ENCODE measurements around the gene SCUBE1.

The SCUBE1 gene

DNA sequence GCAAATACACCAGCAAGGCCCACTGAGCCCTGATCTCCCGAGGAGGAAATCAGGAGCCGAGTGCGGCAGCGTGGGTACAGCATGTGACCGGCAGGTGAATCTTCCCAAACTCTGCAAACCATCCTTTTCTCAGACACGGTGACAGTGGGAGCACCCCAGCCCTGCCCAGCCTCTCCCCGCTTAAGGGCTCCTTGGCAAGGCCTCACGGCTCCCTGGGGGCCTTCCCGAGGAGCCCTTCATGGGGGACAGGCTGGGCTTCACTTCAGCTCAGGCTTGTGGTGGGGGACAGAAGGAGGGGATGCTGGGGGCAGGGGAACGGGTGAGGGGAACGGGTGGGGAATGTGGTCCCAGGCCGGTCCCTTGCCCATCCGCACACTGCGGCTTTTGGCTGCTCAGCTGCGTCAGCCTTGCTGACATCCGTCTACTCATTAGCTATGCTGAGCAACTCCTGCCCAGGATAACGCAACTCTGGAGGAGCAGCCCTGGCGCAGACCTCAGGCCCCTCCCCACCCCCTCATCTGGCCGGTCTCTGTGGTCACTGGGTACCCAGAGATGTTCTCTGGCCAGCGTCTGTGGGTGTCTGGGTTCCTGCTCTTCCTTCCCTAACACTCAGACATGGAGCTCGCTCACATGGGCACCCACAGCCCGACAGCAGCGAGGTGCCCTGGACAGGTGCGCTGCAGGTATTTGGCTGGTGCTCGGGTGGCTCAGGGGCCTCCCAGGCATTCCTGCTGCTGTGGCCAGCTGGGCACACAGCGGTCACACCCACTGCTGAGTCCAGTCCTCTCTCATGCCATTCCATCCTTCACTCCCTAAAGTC lies 134.3 kb downstream of the SCUBE1 start:
- H3K9me3 ChIP-seq (ENCODE audit: control insufficient read depth, insufficient read depth, low read length): no peaks in the 10 kb centered on the region
- no peaks in the 10 kb centered on the region for H3K4me1 ChIP-seq (ENCODE audit: control insufficient read depth, insufficient read depth, low read length)
- WGBS (ENCODE audit: insufficient coverage, insufficient read length): no CpG with 5 or more reads among the region's 26 CpGs
- H3K4me3 ChIP-seq (ENCODE audit: low read length): no peak overlapping the region
- no peak overlapping the region for H3K27ac ChIP-seq (ENCODE audit: low read length)
- no peaks in the 10 kb centered on the region for H3K27me3 ChIP-seq (ENCODE audit: control insufficient read depth, insufficient read depth, low read length)
- DNase-seq (ENCODE audit: low read depth, low spot score): no peak
- H3K36me3 ChIP-seq (ENCODE audit: control insufficient read depth, insufficient read depth, low read length): no peaks in the 10 kb centered on the region

DNA sequence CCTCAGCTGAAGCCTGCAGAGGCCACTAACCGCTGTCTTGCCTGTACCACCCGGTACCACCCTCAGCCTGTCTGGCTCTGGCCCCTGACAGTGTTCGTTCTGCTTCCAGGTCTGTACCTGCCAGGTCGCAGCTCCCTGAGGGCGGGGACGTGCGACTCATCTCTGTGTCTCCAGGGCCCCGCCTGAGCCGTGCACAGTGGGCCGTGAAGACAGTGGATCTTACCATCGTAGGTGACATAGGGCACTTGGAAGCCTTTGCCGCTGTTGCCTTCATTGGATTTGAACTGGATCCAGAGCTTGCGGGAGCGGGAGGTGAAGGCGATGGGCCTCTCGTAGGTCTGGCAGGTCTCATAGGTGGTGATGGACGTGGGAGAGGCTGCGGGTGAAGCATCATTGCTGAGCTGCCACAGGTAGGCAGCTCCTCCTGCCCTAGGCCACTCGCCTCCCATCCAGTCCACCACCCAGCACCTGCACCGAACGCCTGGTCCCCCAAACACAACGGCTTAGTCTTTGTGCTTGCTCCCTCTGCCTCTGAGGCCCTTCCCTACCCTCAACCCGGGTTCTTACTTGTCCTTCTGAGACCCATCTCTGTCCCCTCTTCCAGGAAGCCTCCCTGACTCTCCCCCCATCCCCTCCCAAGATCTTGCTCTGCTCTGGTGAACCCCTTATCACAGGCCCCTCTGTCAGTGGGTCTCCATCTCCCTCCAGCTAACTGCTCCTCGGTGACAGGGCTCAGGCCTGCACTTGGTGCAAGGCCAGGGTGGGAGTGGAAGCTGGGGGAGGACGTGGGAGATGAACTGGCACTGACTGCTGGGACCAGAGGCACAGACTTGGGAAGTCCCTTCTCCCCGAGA lies 135.1 kb downstream of the SCUBE1 start:
- Histone ChIP-seq H3K36me3 (ENCODE audit: control insufficient read depth, insufficient read depth, low read length) (no peaks in the 10 kb centered on the region), H3K4me1 (ENCODE audit: control insufficient read depth, insufficient read depth, low read length) (0 out of 2 replicates have a peak, but pooled peaks cover 2% of the 10 kb centered on the region), H3K4me3 (ENCODE audit: low read length) (no peak overlapping the region), H3K27me3 (ENCODE audit: control insufficient read depth, insufficient read depth, low read length) (no peaks in the 10 kb centered on the region), H3K27ac (ENCODE audit: low read length) (no peak overlapping the region), H3K9me3 (ENCODE audit: control insufficient read depth, insufficient read depth, low read length) (no peaks in the 10 kb centered on the region)
- DNase-seq (ENCODE audit: low read depth, low spot score): no peak
- WGBS (ENCODE audit: insufficient coverage, insufficient read length): no CpG with 5 or more reads among the region's 26 CpGs

DNA sequence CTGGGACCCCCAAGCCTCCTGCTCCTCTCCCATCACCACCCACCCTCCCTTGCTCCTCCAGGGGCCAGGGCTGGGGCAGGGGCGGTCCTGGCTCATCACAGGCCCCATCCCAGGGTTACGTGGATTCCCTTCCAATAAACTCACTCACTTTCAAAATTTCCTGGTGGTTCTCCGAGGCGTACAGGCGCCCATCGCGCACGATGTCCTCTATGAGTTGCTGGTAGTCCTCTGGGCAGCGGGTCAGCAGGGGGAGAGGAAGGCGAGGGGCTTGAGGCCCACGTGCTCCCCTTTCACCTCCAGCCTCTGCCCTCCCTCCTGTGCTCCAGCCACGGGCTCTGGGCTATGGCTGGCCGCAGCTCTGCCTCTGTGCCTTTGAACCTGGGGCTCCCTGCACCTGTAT lies 135.8 kb downstream of the SCUBE1 start:
- H3K27ac ChIP-seq (ENCODE audit: low read length): no peak overlapping the region
- H3K36me3 ChIP-seq (ENCODE audit: control insufficient read depth, insufficient read depth, low read length): no peaks in the 10 kb centered on the region
- H3K4me3 ChIP-seq (ENCODE audit: low read length): no peak overlapping the region
- no peaks in the 10 kb centered on the region for H3K9me3 ChIP-seq (ENCODE audit: control insufficient read depth, insufficient read depth, low read length)
- WGBS (ENCODE audit: insufficient coverage, insufficient read length): no CpG with 5 or more reads among the region's 13 CpGs
- H3K27me3 ChIP-seq (ENCODE audit: control insufficient read depth, insufficient read depth, low read length): no peaks in the 10 kb centered on the region
- H3K4me1 ChIP-seq (ENCODE audit: control insufficient read depth, insufficient read depth, low read length): peaks cover 5% of the 10 kb centered on the region; the same call in 1 of the 2 replicates
- DNase-seq (ENCODE audit: low read depth, low spot score): no peak

DNA sequence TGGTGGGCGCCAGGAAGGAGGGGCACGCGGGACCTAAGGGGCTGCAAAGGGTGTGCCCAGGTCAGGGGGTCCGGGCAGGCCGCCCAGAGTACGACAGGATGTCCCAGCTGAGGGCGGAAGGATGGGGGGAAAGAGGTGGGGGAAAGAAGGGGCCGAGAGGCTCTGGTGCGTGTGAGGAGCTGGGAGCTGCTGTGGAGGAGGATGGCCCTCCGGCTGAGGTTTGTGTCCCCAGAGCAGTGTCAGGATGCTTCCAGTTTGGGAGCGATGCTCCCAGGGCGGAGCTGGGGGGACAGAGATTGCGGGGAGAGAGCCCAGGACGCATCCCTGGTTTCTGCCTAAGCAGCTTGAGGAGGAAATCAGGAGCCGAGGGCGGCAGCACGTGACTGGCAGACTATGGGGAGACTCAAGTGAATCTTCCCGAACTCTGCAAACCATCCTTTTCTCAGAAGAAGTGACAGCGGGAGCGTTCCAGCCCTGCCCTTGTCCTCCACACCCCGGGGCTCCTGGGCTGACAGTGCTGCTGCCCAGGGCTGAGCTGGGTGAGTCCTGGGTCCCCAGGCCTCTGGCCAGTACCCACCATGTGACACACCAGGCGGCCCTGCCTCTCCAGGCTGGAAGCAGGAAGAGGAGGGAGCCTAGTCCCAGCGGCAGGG lies 136.5 kb downstream of the SCUBE1 start:
- WGBS (ENCODE audit: insufficient coverage, insufficient read length): no CpG with 5 or more reads among the region's 23 CpGs
- Histone ChIP-seq H3K4me1 (ENCODE audit: control insufficient read depth, insufficient read depth, low read length) (peaks cover 5% of the 10 kb centered on the region; the same call in 1 of the 2 replicates), H3K36me3 (ENCODE audit: control insufficient read depth, insufficient read depth, low read length) (no peaks in the 10 kb centered on the region), H3K9me3 (ENCODE audit: control insufficient read depth, insufficient read depth, low read length) (no peaks in the 10 kb centered on the region), H3K27ac (ENCODE audit: low read length) (no peak overlapping the region), H3K27me3 (ENCODE audit: control insufficient read depth, insufficient read depth, low read length) (no peaks in the 10 kb centered on the region), H3K4me3 (ENCODE audit: low read length) (no peak overlapping the region)
- no peak for DNase-seq (ENCODE audit: low read depth, low spot score)

DNA sequence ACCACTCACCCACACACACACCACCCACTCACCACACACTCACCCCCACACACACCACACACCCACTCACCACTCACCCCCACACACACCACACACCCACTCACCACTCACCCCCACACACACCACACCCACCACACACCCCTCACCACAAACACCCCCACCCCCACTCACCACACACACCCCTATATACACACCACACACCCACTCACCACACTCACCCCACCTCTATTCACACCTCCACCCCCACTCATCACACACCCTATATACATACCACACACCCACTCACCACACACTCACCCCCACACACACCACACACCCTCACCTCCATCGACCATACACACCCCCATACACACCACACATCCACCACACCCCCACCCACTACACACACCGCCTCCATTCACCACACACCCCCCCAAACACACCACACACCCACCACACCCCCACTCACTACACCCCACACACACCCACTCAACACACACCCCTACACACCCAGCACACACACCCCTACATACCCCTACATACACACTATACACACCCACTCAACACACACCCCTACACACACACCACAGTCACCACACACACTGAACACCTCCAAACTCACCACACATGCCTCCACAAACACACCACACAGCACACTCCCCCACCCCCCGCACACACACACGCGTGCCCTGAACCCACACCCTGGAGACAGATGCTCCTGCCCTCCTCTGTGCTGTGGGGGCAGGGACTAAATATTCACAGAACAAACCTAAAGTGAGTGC lies 137.2 kb downstream of the SCUBE1 start:
- WGBS (ENCODE audit: insufficient coverage, insufficient read length): 100% methylated on average over 2 of the region's 5 CpGs
- no peaks in the 10 kb centered on the region for H3K27me3 ChIP-seq (ENCODE audit: control insufficient read depth, insufficient read depth, low read length)
- no peaks in the 10 kb centered on the region for H3K36me3 ChIP-seq (ENCODE audit: control insufficient read depth, insufficient read depth, low read length)
- H3K4me3 ChIP-seq (ENCODE audit: low read length): no peak overlapping the region
- peaks cover 5% of the 10 kb centered on the region; the same call in 1 of the 2 replicates for H3K4me1 ChIP-seq (ENCODE audit: control insufficient read depth, insufficient read depth, low read length)
- no peaks in the 10 kb centered on the region for H3K9me3 ChIP-seq (ENCODE audit: control insufficient read depth, insufficient read depth, low read length)
- no peak for DNase-seq (ENCODE audit: low read depth, low spot score)
- H3K27ac ChIP-seq (ENCODE audit: low read length): no peak overlapping the region

DNA sequence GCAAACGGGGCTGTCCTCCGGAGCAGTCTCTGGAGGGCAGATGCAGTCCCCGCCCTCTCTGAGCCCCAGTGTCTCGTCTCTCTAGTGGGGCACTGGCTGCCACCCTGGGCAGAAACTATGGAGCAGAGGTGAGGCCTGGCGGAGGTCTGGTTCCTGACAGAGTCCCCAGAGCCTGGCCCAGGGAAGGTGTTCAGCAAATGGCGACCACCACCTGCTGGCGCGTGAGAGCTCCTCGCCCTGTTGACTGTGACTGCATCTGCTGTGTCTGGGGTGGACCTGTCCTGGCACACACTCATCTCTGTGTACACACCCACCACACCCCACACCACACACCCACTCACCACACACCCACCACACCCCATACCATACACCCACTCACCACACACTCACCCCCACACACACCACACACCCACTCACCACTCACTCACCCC lies 137.9 kb downstream of the SCUBE1 start:
- H3K9me3 ChIP-seq (ENCODE audit: control insufficient read depth, insufficient read depth, low read length): no peaks in the 10 kb centered on the region
- no CpG with 5 or more reads among the region's 9 CpGs for WGBS (ENCODE audit: insufficient coverage, insufficient read length)
- H3K4me3 ChIP-seq (ENCODE audit: low read length): no peak overlapping the region
- H3K27me3 ChIP-seq (ENCODE audit: control insufficient read depth, insufficient read depth, low read length): no peaks in the 10 kb centered on the region
- no peak for DNase-seq (ENCODE audit: low read depth, low spot score)
- H3K27ac ChIP-seq (ENCODE audit: low read length): no peak overlapping the region
- peaks cover 5% of the 10 kb centered on the region; the same call in 1 of the 2 replicates for H3K4me1 ChIP-seq (ENCODE audit: control insufficient read depth, insufficient read depth, low read length)
- H3K36me3 ChIP-seq (ENCODE audit: control insufficient read depth, insufficient read depth, low read length): no peaks in the 10 kb centered on the region

DNA sequence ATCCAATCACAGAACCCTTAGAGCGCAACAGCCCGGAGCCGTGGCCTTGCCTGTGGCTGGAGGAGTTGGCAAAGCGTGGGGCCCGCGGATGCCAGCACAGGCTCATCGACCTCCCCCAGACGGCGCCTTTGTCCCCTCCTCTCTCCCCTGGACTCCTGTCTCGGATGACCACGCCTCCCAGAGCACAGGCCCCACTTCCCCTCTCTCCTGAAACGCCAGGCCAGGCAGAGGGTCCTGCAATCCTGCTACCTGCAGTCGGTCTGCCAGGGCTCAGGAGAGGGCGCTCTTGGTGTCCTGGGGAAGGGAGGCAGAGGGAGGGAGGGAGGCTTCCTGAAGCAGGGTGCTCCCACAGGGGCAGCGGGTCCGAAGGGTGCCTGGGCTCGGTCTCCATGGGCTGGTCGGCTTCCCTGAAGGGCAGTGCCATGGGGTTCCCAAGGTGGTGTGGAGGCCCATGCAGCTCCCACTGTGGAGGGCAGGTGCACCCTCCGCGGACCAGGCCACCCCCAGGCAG lies 139.6 kb downstream of the SCUBE1 start:
- Histone ChIP-seq H3K9me3 (ENCODE audit: control insufficient read depth, insufficient read depth, low read length) (no peaks in the 10 kb centered on the region), H3K4me1 (ENCODE audit: control insufficient read depth, insufficient read depth, low read length) (peaks cover 7% of the 10 kb centered on the region; the same call in 1 of the 2 replicates), H3K27me3 (ENCODE audit: control insufficient read depth, insufficient read depth, low read length) (no peaks in the 10 kb centered on the region), H3K27ac (ENCODE audit: low read length) (no peak overlapping the region), H3K4me3 (ENCODE audit: low read length) (no peak overlapping the region), H3K36me3 (ENCODE audit: control insufficient read depth, insufficient read depth, low read length) (no peaks in the 10 kb centered on the region)
- peak; percentile 55 for DNase-seq (ENCODE audit: low read depth, low spot score)
- no CpG with 5 or more reads among the region's 20 CpGs for WGBS (ENCODE audit: insufficient coverage, insufficient read length)

DNA sequence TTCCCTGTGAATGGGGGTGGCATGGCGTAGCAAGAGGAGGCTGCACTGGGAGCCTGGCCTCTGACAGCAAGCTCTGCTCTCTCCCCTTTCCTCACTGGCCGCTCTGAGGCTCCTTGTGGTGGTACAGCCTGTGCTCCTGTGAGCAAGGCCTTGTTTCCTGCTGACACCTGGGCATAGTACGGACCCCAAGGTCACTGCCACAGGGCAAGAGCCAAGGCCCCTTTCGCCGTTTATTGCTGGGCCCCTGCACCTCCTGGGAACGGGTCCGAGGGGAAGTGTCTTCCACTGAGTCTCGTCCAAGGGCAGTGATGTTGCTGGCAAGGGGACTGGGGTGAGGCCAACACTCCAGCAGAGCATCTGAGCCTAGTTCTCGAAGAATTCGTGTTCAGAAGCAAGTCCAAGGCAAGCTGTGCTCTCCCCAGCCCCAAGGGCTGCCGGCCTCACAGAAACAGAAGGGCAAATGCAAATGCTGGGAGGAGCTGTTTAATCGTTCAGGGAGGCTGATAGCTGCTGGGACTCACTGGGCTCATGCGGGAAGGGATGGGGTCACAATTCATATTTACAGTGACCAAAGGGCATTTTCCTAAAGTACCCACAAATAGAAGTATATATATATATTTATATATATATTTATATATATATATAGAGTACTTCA lies 140.3 kb downstream of the SCUBE1 start:
- DNase-seq (ENCODE audit: low read depth, low spot score): no peak

DNA sequence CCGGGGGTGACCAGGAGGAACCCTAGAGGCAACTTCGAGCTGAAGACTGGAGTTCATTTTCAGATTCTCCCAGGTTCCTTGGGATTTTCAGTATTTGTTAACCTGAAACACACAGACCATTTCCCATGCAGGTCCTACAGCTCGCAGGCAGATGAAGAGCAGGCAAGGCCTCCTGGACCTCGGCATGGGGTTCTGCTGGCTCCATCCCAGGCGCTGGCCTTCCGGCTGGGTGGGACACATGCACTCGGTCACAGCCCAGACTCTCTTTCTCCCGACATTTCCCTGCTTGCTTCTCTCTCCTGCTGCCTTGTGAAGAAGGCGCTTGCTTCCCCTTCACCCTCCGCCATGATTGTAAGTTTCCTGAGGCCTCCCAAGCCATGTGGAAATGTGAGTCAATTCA lies 140.8 kb downstream of the SCUBE1 start:
- no peak for DNase-seq (ENCODE audit: low read depth, low spot score)
- WGBS (ENCODE audit: insufficient coverage, insufficient read length): no CpG with 5 or more reads among the region's 10 CpGs

More for the DNA sequence above, 140.3 kb downstream of the SCUBE1 start:
- Histone ChIP-seq H3K27ac (ENCODE audit: low read length) (no peak overlapping the region), H3K4me3 (ENCODE audit: low read length) (no peak overlapping the region), H3K36me3 (ENCODE audit: control insufficient read depth, insufficient read depth, low read length) (no peaks in the 10 kb centered on the region), H3K9me3 (ENCODE audit: control insufficient read depth, insufficient read depth, low read length) (no peaks in the 10 kb centered on the region), H3K27me3 (ENCODE audit: control insufficient read depth, insufficient read depth, low read length) (no peaks in the 10 kb centered on the region), H3K4me1 (ENCODE audit: control insufficient read depth, insufficient read depth, low read length) (peaks cover 7% of the 10 kb centered on the region; the same call in 1 of the 2 replicates)
- no CpG with 5 or more reads among the region's 13 CpGs for WGBS (ENCODE audit: insufficient coverage, insufficient read length)

More for the DNA sequence above, 140.8 kb downstream of the SCUBE1 start:
- H3K27ac ChIP-seq (ENCODE audit: low read length): no peak overlapping the region
- peaks cover 7% of the 10 kb centered on the region; the same call in 1 of the 2 replicates for H3K4me1 ChIP-seq (ENCODE audit: control insufficient read depth, insufficient read depth, low read length)
- H3K9me3 ChIP-seq (ENCODE audit: control insufficient read depth, insufficient read depth, low read length): no peaks in the 10 kb centered on the region
- H3K4me3 ChIP-seq (ENCODE audit: low read length): no peak overlapping the region
- H3K36me3 ChIP-seq (ENCODE audit: control insufficient read depth, insufficient read depth, low read length): no peaks in the 10 kb centered on the region
- H3K27me3 ChIP-seq (ENCODE audit: control insufficient read depth, insufficient read depth, low read length): no peaks in the 10 kb centered on the region

All from iPS DF 6.9 (cell line).